K562 treated with DMSO at 1 percent for 12 hours (cell line): Measurements from ENCODE around the gene ZNF66. TPM values are rescaled to one million over a fixed set of nuclear protein-coding genes. Genes with fewer than 3 reads are reported as not detected.

Source experiments
- total RNA-seq: library from RNA; unstranded; fragments of 300-600 nt; gene quantifications from 2 replicates; pipeline ENCODE4 v1.2.3, GENCODE V29; 2022; ENCODE audit not compliant: insufficient read depth

Gene ZNF66
- 0.88 TPM in 1 of 2 replicates, not detected in the other for total RNA-seq

GRCh38 chr19:20776083-20777076, at the start of gene ZNF66:
ZNF66 (plus strand) TSS chr19:20776304; CDS start chr19:20776448, 144 bp downstream.

Other genes with a start within 250 kb of the ZNF66 start
- 0.27 and 0.79 TPM in 2 replicates for gene ZNF737, start 210.5 kb upstream of the ZNF66 start, total RNA-seq
- gene ZNF626, start 114.7 kb upstream of the ZNF66 start, total RNA-seq = 0.13 and 2.6 TPM in 2 replicates
- 1.1 and 2.2 TPM in 2 replicates for gene ZNF85, start 146.9 kb downstream of the ZNF66 start, total RNA-seq
- 2.8 and 4.8 TPM in 2 replicates for gene ZNF430, start 244.4 kb downstream of the ZNF66 start, total RNA-seq